Neuron (in vitro differentiated cells): ENCODE measurements around the gene CCL26.
"Not testable (repeated sequence)": the region's sequence is repeated elsewhere in the genome, so short reads cannot be mapped to it uniquely, and the experiment has no call there.

ENCODE experiments used
- H2AFZ ChIP-seq: one replicate; pipeline ENCODE4 v1.6.1; 2013; ENCODE audit warnings: low read depth, mild to moderate bottlenecking, inconsistent platforms, low read length, moderate library complexity
- H3K27me3 ChIP-seq: one replicate; pipeline ENCODE4 v1.6.1; 2013; ENCODE audit warnings: low read length; ENCODE audit not compliant: insufficient read depth
- H3K36me3 ChIP-seq: one replicate; pipeline ENCODE4 v1.6.1; 2013; ENCODE audit warnings: low read length; ENCODE audit not compliant: insufficient read depth
- H3K4me1 ChIP-seq: one replicate; pipeline ENCODE4 v1.6.1; 2013; ENCODE audit warnings: low read length; ENCODE audit not compliant: insufficient read depth
- H3K4me3 ChIP-seq: 2 replicates; pipeline ENCODE4 v1.5.1; 2013; ENCODE audit warnings: mild to moderate bottlenecking, low read length, moderate library complexity
- H3K9me3 ChIP-seq: one replicate; pipeline ENCODE4 v1.6.1; 2013; ENCODE audit warnings: low read length

CCL26 gene

DNA sequence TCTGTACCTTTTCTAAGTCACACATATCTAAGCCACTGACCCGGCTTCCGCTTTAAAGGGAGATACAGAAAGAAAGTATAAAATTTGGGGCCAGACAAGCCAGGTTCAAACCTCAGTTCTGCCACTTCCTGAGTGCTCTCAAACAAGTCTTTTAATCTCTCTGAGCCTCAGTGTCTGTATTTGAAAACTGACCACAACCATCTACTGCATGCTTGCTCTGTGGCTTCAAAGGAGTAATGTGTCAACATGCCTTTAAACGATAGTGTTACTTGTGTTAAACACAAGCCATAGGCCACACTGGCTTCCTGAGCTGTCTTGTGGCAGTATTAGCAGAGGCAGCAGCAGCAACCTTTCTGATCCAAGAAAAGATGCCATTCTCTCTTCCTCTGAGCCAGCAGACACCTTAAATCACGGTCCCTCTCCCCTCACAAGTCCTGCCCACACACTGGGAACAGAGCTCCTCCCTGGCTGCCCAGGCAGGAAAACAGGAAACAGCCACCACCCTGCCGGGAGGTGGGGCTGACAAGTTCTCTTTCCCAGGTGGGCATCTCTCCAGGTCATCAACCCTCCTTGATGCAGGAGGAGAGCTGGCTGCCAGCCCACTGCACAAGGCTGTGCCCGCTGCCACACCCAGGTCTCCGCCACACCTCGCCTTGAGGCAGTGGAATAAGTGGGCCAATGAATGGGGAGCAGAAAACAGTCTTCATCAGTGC, 44.0 kb downstream of the CCL26 start:
- Histone ChIP-seq H3K9me3 (no peaks in the 10 kb centered on the region), H3K4me1 (peaks cover 5% of the 10 kb centered on the region), H3K27me3 (no peaks in the 10 kb centered on the region), H3K36me3 (no peaks in the 10 kb centered on the region), H3K4me3 (no peak overlapping the region), H2AFZ (no peak overlapping the region)

DNA sequence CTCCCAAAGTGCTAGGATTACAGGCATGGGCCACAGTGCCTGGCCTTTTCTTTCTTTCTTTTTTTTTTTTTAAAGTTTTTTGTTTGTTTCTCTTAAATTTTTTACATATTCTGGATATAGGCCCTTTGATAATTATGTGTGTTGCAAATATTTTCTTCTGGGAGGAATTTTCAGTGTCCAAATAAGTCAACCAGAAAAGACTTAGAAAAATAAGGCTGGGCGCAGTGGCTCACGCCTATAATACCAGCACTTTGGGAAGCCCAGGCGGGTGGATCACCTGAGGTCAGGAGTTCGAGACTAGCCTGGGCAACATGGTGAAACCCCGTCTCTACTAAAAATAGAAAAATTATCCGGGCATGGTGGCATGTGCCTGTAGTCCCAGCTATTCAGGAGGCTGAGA, 44.7 kb downstream of the CCL26 start:
- not testable (repeated sequence) for H3K9me3 ChIP-seq, H3K27me3 ChIP-seq, H3K4me3 ChIP-seq, H2AFZ ChIP-seq, H3K4me1 ChIP-seq, H3K36me3 ChIP-seq

- Histone ChIP-seq H3K36me3 (no peaks in the 10 kb centered on the region), H3K9me3 (no peaks in the 10 kb centered on the region), H3K4me1 (peaks cover 5% of the 10 kb centered on the region), H3K27me3 (no peaks in the 10 kb centered on the region), H3K4me3 (no peak overlapping the region), H2AFZ (no peak overlapping the region)
Measured at GRCh38 chr7:75725306-75725705, 46.7 kb downstream of the CCL26 start.

DNA sequence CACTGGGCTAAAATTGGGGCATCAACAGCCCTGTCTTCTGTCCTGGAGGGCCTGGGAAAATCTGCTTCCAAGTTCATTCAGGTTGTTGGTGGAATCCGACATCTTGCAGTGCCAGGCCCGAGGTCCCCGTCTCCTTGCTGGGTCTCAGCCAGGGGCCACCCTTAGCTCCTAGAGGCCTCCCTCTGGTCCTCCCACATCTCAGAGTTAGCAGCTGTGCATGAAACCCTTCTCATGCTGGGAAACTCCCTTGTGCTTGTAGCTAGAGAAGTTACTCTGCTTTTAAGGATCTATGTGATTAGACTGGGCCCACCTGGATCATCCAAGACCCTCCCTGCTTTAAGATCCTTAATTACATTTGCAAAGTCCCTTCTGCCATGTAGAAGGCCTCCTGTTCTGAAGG, 48.6 kb downstream of the CCL26 start:
- Histone ChIP-seq H3K4me3 (no peak overlapping the region), H3K4me1 (no peaks in the 10 kb centered on the region), H3K36me3 (no peaks in the 10 kb centered on the region), H3K27me3 (no peaks in the 10 kb centered on the region), H3K9me3 (no peaks in the 10 kb centered on the region), H2AFZ (no peak overlapping the region)

DNA sequence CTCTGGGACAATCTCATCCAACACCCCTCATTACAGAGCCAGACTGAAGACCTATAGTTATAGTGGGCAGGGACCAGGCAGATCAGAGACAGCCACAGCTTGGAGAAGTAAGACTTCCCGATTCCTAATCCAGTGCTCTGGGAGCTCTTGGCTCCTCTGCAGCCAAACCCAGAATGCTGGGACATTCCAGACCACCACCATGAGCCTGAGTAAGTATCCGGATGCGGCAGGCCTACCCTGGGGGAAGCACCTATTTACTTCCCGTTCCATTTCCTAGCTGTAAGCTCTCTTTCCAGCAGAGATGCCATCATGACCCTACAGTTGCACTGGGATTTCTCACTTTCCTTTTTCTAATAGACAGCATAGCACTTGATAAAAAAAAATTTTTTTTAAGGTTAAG, 49.6 kb downstream of the CCL26 start:
- no peaks in the 10 kb centered on the region for H3K4me1 ChIP-seq
- no peaks in the 10 kb centered on the region for H3K27me3 ChIP-seq
- no peaks in the 10 kb centered on the region for H3K9me3 ChIP-seq
- H3K36me3 ChIP-seq: no peaks in the 10 kb centered on the region
- H3K4me3 ChIP-seq: no peak overlapping the region
- no peak overlapping the region for H2AFZ ChIP-seq

GRCh38 chr7:75721922-75722321, 50.1 kb downstream of the CCL26 start:
- H3K4me1 ChIP-seq, H3K27me3 ChIP-seq, H3K36me3 ChIP-seq, H2AFZ ChIP-seq, H3K9me3 ChIP-seq, H3K4me3 ChIP-seq: not testable (repeated sequence)

DNA sequence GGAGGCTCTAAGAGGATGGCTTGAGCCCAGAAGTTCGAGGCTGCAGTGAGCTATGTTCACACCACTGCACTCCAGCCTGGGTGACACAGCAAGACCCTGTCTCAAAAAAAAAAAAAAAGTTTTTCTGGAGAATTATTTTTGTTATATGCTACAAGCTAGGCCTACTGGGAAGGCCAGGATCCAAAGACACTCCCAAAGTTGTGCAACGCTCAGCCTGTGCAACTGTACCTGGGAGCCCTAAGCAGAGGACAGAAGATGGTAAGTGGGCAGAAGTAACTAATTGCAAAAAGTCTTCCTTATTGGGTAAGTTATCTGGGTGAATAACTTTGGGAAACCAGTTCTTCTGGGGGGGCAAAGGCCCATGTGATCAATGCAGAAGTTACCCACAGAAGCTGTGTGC, 50.6 kb downstream of the CCL26 start:
- no peak overlapping the region for H3K4me3 ChIP-seq

DNA sequence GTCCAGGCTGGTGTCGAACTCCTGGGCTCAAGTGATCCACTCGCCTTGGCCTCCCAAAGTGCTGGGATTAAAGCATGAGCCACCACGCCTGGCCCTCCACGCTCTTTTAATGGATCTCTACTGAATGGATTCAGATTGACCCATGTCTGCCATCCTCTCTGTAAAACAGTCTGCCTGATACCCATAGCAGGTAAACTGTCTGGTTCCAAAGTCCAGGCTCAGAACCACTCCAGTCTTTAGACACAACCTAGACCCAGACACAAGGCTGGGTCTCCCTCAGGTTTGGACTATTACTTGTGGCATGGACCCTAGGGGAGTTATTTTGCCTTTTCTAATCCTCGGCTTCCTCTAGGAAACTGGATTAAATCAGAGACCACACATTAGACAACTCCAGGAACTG, 52.4 kb downstream of the CCL26 start:
- Histone ChIP-seq H3K4me3 (no peak overlapping the region), H2AFZ (no peak overlapping the region), H3K9me3 (no peaks in the 10 kb centered on the region), H3K27me3 (no peaks in the 10 kb centered on the region), H3K4me1 (no peaks in the 10 kb centered on the region), H3K36me3 (no peaks in the 10 kb centered on the region)

More for the DNA sequence above, 50.6 kb downstream of the CCL26 start:
- Histone ChIP-seq H3K9me3 (no peaks in the 10 kb centered on the region), H3K27me3 (no peaks in the 10 kb centered on the region), H3K36me3 (no peaks in the 10 kb centered on the region), H2AFZ (no peak overlapping the region), H3K4me1 (no peaks in the 10 kb centered on the region)
